NCI-H1092 treated with DMSO at 0.1 percent for 48 hours (cell line): ENCODE data around the gene SF3B5.
A peak's percentile ranks its signal among the peaks of the same experiment; 100 is the strongest.
"Not testable (repeated sequence)": the region's sequence is repeated elsewhere in the genome, so short reads cannot be mapped to it uniquely, and the experiment has no call there.

ENCODE experiments used
- DNase-seq: peaks from one replicate; lab custom pipeline; 2025; lab: John Stamatoyannopoulos, UW

SF3B5 gene

GRCh38 chr6:144063744-144064401 lies 31.5 kb downstream of the SF3B5 start:
- DNase-seq = peak; percentile 13

GRCh38 chr6:144063246-144063743 lies 32.1 kb downstream of the SF3B5 start:
- DNase-seq = no peak

GRCh38 chr6:144062786-144063185 lies 32.6 kb downstream of the SF3B5 start:
- no peak for DNase-seq

- DNase-seq = no peak
These were observed 36.2 kb downstream of the SF3B5 start for GRCh38 chr6:144059139-144059538.

DNA sequence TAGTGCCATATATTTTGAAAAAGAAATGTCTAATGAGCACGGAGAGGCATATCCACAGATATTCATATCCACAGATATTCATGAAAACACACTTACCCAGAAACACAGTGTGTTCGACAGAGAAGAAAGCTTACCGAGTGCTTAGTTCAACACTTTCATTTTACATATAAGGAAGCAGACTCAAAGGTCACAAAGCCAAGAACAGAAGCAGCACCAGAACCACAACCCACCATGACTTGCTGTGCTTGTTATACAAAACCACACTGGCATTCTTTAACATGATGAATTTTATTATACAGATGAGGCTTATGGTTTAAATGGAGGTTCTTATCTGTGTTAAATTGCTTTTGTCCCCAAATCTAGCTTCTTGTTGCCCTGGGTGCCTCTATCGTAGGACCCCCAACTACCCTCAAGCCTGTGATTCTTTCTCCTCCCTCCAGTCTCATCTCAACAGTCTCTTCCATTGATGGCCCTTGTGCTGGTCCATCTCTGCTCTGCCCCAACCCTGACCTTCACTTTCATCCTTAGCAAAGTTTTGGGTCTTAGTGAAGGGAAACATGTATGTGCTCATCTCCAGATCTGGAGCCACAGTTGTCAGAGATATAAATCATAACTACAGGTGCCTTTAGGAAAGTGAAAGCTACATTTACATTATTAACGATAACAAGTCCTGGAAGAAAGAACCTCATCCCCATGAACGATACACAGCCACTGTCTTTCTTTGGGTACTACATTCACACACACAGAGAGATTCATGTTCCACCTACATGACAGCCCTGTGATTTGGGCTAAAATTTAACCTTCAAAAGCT lies 40.0 kb downstream of the SF3B5 start:
- DNase-seq = no peak

DNA sequence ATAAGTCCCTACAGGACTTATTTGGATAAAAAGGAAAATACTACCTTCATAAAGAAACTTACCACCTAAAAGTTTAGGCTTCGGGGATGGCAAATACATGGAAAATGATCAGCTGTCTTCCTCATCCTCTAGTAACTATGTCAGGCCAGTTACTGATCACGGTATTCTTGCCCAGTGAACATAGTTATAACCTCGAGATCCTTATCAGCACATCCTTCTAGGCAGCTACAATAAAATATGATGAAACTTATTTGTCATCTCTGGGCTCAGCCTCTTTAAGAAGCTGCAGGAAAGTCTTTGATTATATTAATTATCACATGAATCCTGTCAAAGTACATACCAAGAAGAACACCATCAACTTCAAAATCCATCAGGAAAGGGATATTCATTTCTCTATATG lies 41.8 kb downstream of the SF3B5 start:
- DNase-seq = no peak

DNA sequence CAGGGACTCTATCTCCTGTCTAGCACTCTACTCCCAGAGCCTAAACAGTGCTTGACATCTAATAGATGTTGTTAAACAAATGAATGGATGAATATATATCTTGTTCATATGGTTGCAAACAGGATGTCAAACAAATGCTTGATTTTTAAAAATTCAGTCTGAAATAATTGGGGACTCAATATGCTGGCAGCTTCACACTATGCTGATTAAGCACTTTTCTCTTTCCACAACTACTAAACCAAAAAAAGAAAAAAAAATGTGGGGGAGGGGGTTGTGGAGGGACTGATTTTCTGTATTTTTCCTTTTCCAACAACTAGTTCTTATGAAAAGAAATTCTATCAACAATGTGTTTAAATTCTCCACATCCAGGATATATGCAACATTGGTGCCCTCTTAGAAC lies 42.9 kb downstream of the SF3B5 start:
- no peak for DNase-seq

GRCh38 chr6:144049386-144049785 lies 46.0 kb downstream of the SF3B5 start:
- DNase-seq = no peak

DNA sequence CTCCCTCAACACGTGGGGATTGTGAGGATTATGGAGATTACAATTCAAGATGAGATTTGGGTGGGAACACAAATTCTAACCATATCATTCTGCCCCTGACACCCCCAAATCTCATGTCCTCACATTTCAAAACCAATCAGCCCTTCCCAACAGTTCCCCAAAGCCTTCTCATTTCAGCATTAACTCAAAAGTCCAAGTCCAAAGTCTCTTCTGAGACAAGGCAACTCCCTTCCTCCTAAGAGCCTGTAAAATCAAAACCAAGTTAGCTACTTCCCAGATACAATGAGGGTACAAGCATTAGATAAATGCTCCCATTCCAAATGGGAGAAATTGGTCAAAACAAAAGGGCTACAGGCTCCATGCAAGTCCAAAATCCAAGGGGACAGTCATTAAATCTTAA lies 47.7 kb downstream of the SF3B5 start:
- DNase-seq = no peak

DNA sequence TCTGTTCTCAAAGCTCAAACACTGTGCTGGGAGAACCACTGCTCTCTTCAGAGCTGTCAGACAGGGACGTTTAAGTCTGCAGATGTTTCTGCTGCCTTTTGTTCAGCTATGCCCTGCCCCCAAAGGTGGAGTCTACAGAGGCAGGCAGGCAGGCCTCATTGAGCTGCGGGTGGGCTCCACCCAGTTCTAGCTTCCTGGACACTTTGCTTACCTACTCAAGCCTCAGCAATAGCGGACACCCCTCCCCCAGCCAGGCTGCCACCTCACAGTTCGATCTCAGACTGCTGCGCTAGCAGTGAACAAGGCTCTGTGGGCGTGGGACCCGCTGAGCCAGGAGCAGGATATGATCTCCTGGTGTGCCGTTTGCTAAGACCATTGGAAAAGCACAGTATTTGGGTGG lies 48.7 kb downstream of the SF3B5 start:
- not testable (repeated sequence) for DNase-seq

GRCh38 chr6:144044989-144045388 lies 50.4 kb downstream of the SF3B5 start:
- DNase-seq = not testable (repeated sequence)
